ENCODE measurements around the gene LPAR6. TPM values are rescaled to one million over a fixed set of nuclear protein-coding genes. Genes with fewer than 3 reads are reported as not detected.
"Not testable (repeated sequence)": the region's sequence is repeated elsewhere in the genome, so short reads cannot be mapped to it uniquely, and the experiment has no call there.

Gene LPAR6, protein sequence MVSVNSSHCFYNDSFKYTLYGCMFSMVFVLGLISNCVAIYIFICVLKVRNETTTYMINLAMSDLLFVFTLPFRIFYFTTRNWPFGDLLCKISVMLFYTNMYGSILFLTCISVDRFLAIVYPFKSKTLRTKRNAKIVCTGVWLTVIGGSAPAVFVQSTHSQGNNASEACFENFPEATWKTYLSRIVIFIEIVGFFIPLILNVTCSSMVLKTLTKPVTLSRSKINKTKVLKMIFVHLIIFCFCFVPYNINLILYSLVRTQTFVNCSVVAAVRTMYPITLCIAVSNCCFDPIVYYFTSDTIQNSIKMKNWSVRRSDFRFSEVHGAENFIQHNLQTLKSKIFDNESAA
- total RNA-seq (2014; rRNA removed; shearing (Covaris generic); ENCODE audit: low replicate concordance) = not detected in 2 replicates

DNA sequence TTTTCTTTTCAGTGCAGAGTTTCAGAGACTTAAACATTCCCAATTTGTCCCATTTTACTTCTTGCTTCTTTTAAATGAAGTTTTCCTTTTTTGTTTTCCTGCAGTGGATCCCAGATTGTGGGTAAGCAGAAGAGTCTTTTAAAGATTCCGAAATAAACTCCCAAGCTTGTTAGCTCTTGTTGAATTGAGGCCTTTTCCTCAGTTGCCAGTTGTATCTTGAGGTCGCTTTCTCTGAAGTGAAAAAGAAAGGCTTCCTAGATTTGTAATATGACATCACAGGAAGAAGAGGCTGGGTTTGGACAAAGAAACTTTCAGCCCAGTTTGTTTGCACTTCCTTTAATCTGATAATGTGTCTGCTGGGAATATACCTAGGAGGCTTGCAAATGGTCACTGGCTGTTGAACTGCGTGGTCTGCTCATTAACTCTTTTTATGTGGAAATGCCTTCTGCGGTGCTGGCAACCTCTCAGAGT, at the start of gene LPAR6:
Gene LPAR6, minus strand, starts transcription at position 233 of the 471 bp plus-strand sequence. CDS start 690 bp downstream, outside the sequence.
- Histone ChIP-seq H3K27me3 (ENCODE audit: low read length) (no peaks in the 10 kb centered on the region), H3K36me3 (ENCODE audit: insufficient read depth, low read length) (peaks cover 22% of the 10 kb centered on the region)

DNA sequence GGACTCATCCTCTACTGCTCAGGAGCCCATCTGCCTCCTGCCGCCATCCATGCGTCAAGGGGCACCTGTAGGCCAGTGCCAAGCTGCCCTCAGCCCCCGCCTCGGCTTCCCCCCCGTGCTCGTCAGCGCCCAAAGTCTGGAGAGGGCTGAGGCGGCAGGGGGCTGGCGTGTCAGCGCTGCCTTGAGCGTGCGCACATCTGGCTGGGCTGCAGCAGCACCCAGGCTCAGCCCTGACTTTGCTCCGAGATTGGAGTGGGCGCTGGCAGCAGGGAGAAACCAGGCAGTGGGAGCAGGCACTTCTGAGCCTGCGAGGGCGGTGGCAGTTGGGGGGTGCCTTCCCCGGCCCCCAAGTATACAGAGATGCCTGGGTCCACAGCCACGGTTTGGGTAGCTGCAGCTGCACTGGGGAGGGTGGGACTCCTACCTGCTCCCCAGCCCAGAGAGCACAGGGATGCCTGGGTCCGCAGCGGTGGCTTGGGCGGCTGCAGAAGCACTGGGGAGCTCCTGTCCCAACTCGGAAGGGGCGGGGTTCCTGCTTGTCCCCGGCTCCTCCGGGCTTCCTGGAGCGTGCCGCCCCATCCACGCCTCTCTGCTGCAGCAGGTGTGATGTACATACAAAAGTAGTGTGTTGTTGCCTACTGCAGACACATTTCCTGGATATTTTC, 44.8 kb upstream of the LPAR6 start:
- peaks cover 52% of the 10 kb centered on the region for H3K36me3 ChIP-seq (ENCODE audit: insufficient read depth, low read length)
- no peak overlapping the region for H3K9ac ChIP-seq (ENCODE audit: low read length)
- H3K27me3 ChIP-seq (ENCODE audit: low read length) = no peaks in the 10 kb centered on the region
- H3K9me3 ChIP-seq (ENCODE audit: low read length) = no peaks in the 10 kb centered on the region
- H3K9me2 ChIP-seq (replicated peaks; ENCODE audit: insufficient read depth, low read length) = no peaks in the 10 kb centered on the region
- no peaks in the 10 kb centered on the region for H3K4me1 ChIP-seq (ENCODE audit: low read length)
- no peak overlapping the region for H3K4me3 ChIP-seq (ENCODE audit: low read length)
- no peak overlapping the region for H3K4me2 ChIP-seq (ENCODE audit: low read depth, low read length, poor library complexity, severe bottlenecking)
- no peak overlapping the region for H2AFZ ChIP-seq (ENCODE audit: low read length)
- peaks cover 7% of the 10 kb centered on the region; the same call in 1 of the 2 replicates for H3K79me2 ChIP-seq (ENCODE audit: low read length)
- no peak for DNase-seq
- no peaks in the 10 kb centered on the region for H4K20me1 ChIP-seq (ENCODE audit: insufficient read depth, low read depth, low read length)
- no peak overlapping the region for H3K27ac ChIP-seq (ENCODE audit: low read length)

More for the DNA sequence above, at the start of gene LPAR6:
- no peak within 1 kb of the TSS for H3K9ac ChIP-seq (ENCODE audit: low read length)
- H4K20me1 ChIP-seq (ENCODE audit: insufficient read depth, low read depth, low read length) = no peaks in the 10 kb centered on the region
- no peak within 1 kb of the TSS for H2AFZ ChIP-seq (ENCODE audit: low read length)
- no peak within 1 kb of the TSS for H3K27ac ChIP-seq (ENCODE audit: low read length)
- H3K4me2 ChIP-seq (ENCODE audit: low read depth, low read length, poor library complexity, severe bottlenecking) = no peak within 1 kb of the TSS
- peaks cover 8% of the 10 kb centered on the region for H3K79me2 ChIP-seq (ENCODE audit: low read length)
- no peaks in the 10 kb centered on the region for H3K9me3 ChIP-seq (ENCODE audit: low read length)
- H3K9me2 ChIP-seq (replicated peaks; ENCODE audit: insufficient read depth, low read length) = no peaks in the 10 kb centered on the region
- no peaks in the 10 kb centered on the region for H3K4me1 ChIP-seq (ENCODE audit: low read length)
- no peak within 1 kb of the TSS for H3K4me3 ChIP-seq (ENCODE audit: low read length)
- DNase-seq = no peak

DNA sequence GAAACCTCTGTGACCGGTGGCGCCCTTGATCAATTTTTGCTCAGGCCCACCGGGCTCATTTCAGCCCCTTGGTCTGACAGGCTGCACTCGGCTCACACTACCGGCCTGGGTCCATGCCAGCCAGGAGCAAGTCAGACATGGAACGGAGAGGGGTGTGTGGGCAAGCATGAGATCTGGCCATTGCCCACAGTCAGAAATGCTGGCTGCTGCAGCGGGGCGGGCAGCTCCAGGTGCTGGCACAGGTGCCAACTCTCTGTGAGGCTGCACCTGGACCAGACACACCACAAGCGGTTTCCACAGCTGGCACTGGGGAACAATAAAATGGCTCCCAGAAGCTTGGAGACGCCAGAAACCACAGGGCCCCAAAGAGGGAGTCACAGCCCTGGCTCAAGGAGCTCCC, 43.6 kb upstream of the LPAR6 start:
- DNase-seq = no peak
- no peak overlapping the region for H2AFZ ChIP-seq (ENCODE audit: low read length)
- no peak overlapping the region for H3K9ac ChIP-seq (ENCODE audit: low read length)
- H3K9me2 ChIP-seq (replicated peaks; ENCODE audit: insufficient read depth, low read length) = no peaks in the 10 kb centered on the region
- no peak overlapping the region for H3K4me2 ChIP-seq (ENCODE audit: low read depth, low read length, poor library complexity, severe bottlenecking)
- peaks cover 49% of the 10 kb centered on the region for H3K36me3 ChIP-seq (ENCODE audit: insufficient read depth, low read length)
- H3K4me3 ChIP-seq (ENCODE audit: low read length) = no peak overlapping the region
- no peaks in the 10 kb centered on the region for H3K27me3 ChIP-seq (ENCODE audit: low read length)
- H4K20me1 ChIP-seq (ENCODE audit: insufficient read depth, low read depth, low read length) = no peaks in the 10 kb centered on the region
- H3K27ac ChIP-seq (ENCODE audit: low read length) = no peak overlapping the region
- no peaks in the 10 kb centered on the region for H3K4me1 ChIP-seq (ENCODE audit: low read length)
- no peaks in the 10 kb centered on the region for H3K9me3 ChIP-seq (ENCODE audit: low read length)
- H3K79me2 ChIP-seq (ENCODE audit: low read length) = peaks cover 12% of the 10 kb centered on the region; the same call in 1 of the 2 replicates

DNA sequence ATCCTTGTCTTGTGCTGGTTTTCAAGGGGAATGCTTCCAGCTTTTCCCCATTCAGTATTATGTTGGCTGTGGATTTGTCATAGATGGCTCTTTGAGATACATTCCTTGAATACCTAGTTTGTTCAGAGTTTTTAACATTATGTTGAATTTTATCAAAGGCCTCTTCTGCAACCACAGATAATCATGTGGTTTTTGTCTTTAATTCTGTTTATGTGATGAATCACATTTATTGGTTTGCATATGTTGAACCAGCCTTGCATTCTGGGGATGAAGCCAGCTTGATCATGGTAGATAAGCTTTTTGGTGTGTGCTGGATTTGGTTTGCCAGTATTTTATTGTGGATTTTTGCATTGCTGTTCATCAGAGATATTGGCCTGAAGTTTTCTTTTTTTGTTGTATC, 38.3 kb upstream of the LPAR6 start:
- H3K4me2 ChIP-seq (ENCODE audit: low read depth, low read length, poor library complexity, severe bottlenecking); H4K20me1 ChIP-seq (ENCODE audit: insufficient read depth, low read depth, low read length); H3K27ac ChIP-seq (ENCODE audit: low read length); H2AFZ ChIP-seq (ENCODE audit: low read length); H3K9me3 ChIP-seq (ENCODE audit: low read length); H3K4me1 ChIP-seq (ENCODE audit: low read length); DNase-seq; H3K27me3 ChIP-seq (ENCODE audit: low read length); H3K9ac ChIP-seq (ENCODE audit: low read length); H3K4me3 ChIP-seq (ENCODE audit: low read length); H3K9me2 ChIP-seq (replicated peaks; ENCODE audit: insufficient read depth, low read length): not testable (repeated sequence)
- Histone ChIP-seq H3K79me2 (ENCODE audit: low read length) (peaks cover 46% of the 10 kb centered on the region), H3K36me3 (ENCODE audit: insufficient read depth, low read length) (peaks cover 42% of the 10 kb centered on the region)

DNA sequence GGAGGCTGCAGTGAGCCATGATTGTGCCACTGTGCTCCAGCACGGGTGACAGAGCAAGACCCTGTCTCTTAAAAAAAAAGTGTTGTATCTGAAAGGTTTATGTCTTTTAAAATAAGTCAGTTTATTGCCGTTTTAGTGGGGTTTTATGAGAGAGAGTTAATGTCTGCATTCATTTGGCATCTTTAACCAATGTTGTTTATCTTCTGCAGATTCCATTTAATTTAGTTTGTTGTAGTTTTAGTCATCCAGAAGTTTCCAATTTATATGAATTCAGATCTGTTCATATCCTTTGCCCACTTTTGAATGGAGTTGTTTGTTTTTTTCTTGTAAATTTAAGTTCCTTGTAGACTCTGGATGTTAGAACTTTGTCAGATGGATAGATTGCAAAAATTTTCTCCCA, 36.7 kb upstream of the LPAR6 start:
- no peaks in the 10 kb centered on the region for H3K4me1 ChIP-seq (ENCODE audit: low read length)
- H3K9ac ChIP-seq (ENCODE audit: low read length) = no peak overlapping the region
- no peak overlapping the region for H3K4me2 ChIP-seq (ENCODE audit: low read depth, low read length, poor library complexity, severe bottlenecking)
- no peak overlapping the region for H3K4me3 ChIP-seq (ENCODE audit: low read length)
- peaks cover 38% of the 10 kb centered on the region for H3K36me3 ChIP-seq (ENCODE audit: insufficient read depth, low read length)
- no peaks in the 10 kb centered on the region for H4K20me1 ChIP-seq (ENCODE audit: insufficient read depth, low read depth, low read length)
- no peak overlapping the region for H2AFZ ChIP-seq (ENCODE audit: low read length)
- no peak overlapping the region for H3K27ac ChIP-seq (ENCODE audit: low read length)
- no peaks in the 10 kb centered on the region for H3K27me3 ChIP-seq (ENCODE audit: low read length)
- H3K9me3 ChIP-seq (ENCODE audit: low read length) = peaks cover 10% of the 10 kb centered on the region
- no peak for DNase-seq
- no peaks in the 10 kb centered on the region for H3K9me2 ChIP-seq (replicated peaks; ENCODE audit: insufficient read depth, low read length)
- H3K79me2 ChIP-seq (ENCODE audit: low read length) = peaks cover 46% of the 10 kb centered on the region

DNA sequence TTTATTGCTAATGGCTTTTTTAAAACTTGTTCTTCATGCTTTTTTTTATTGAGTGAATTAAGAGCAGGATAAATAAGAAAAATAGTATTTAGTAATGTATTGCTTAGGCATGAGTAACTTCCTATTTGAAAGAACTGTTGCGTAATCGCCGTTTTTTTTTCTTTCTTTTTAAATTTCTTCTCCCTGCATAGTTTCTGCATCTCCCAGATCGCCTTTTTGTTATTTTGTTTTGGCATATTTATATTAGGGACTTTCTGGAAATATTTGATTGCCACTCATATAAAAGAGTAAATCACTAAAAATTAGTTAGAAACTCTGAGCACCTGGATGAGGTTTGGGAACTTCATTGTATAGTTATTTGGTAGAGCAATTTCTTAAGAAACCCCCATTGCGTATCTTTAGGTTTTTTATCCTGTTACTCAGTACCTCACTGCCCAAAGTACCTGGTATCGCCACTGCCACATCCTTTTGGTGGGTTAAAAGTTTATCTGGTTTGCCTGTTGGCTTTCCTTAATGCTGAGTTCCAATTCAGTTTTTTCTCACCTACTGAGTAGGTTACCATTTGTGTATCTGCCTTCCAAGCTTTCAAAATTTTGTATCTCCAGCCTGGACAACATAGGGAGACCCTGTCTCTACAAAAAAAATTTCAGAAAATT, 36.2 kb upstream of the LPAR6 start:
- no peaks in the 10 kb centered on the region for H3K4me1 ChIP-seq (ENCODE audit: low read length)
- no peak for DNase-seq
- no peak overlapping the region for H3K4me3 ChIP-seq (ENCODE audit: low read length)
- H4K20me1 ChIP-seq (ENCODE audit: insufficient read depth, low read depth, low read length) = no peaks in the 10 kb centered on the region
- H3K9ac ChIP-seq (ENCODE audit: low read length) = no peak overlapping the region
- H3K4me2 ChIP-seq (ENCODE audit: low read depth, low read length, poor library complexity, severe bottlenecking) = no peak overlapping the region
- H3K79me2 ChIP-seq (ENCODE audit: low read length) = peaks cover 46% of the 10 kb centered on the region
- no peaks in the 10 kb centered on the region for H3K9me2 ChIP-seq (replicated peaks; ENCODE audit: insufficient read depth, low read length)
- peaks cover 32% of the 10 kb centered on the region for H3K36me3 ChIP-seq (ENCODE audit: insufficient read depth, low read length)
- H3K27ac ChIP-seq (ENCODE audit: low read length) = no peak overlapping the region
- no peaks in the 10 kb centered on the region for H3K27me3 ChIP-seq (ENCODE audit: low read length)
- no peak overlapping the region for H2AFZ ChIP-seq (ENCODE audit: low read length)
- peaks cover 10% of the 10 kb centered on the region for H3K9me3 ChIP-seq (ENCODE audit: low read length)

DNA sequence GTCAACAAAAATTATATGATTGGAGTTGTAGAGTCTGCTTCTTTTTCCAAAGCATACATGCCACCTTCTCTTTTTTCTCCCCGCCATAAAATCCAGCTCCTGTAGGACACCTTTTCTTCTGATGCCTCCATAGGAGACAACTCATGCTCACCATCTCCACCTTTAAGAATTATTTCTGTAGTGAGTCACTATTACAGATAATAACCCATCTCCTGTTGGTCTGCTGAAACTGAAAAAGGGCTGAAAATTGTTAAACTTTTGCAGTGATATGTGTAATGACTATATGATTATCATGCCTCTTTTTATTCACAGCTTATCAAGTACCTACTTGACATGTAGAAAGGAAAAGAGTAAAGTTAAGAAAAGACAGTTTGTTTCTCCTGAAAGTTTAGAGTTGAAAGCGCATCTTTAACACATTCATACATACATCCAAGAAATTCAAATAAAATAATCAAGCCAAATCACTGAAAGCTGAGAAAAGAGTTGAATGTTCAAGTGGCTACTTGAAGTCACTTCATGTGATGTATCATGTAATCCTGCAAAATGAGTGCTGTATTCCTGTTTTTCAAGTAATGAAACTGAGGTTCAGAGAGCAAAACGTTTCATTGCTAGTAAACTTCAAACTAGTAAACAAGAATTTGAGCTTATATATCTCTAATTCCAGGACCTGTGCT, 35.5 kb upstream of the LPAR6 start:
- DNase-seq = no peak
- Histone ChIP-seq H3K4me3 (ENCODE audit: low read length) (no peak overlapping the region), H3K27ac (ENCODE audit: low read length) (no peak overlapping the region), H3K4me2 (ENCODE audit: low read depth, low read length, poor library complexity, severe bottlenecking) (no peak overlapping the region), H3K9me2 (replicated peaks; ENCODE audit: insufficient read depth, low read length) (no peaks in the 10 kb centered on the region), H3K36me3 (ENCODE audit: insufficient read depth, low read length) (peaks cover 31% of the 10 kb centered on the region), H3K9ac (ENCODE audit: low read length) (no peak overlapping the region), H3K4me1 (ENCODE audit: low read length) (no peaks in the 10 kb centered on the region), H3K79me2 (ENCODE audit: low read length) (peaks cover 46% of the 10 kb centered on the region), H4K20me1 (ENCODE audit: insufficient read depth, low read depth, low read length) (no peaks in the 10 kb centered on the region), H2AFZ (ENCODE audit: low read length) (no peak overlapping the region), H3K9me3 (ENCODE audit: low read length) (peaks cover 10% of the 10 kb centered on the region), H3K27me3 (ENCODE audit: low read length) (no peaks in the 10 kb centered on the region)

Measured in Karpas-422 (cell line).